PC-9 (cell line): ENCODE results near the gene ANKRD11.

Experiments used
- EZH2 ChIP-seq: fragments of 200-600 bp; sonication (generic); IDR thresholded peaks from 2 replicates; pipeline ENCODE4 v1.8.0; 2017; ENCODE audit warnings: antibody characterized with exemption, low read depth
- TF ChIP-seq, protein P1 (sequence below): fragments of 200-600 bp; sonication (generic); conservative IDR thresholded peaks from 2 replicates; pipeline ENCODE4 v1.6.1; 2017; ENCODE audit warnings: mixed run types, antibody characterized with exemption, mild to moderate bottlenecking, moderate library complexity

DNA sequence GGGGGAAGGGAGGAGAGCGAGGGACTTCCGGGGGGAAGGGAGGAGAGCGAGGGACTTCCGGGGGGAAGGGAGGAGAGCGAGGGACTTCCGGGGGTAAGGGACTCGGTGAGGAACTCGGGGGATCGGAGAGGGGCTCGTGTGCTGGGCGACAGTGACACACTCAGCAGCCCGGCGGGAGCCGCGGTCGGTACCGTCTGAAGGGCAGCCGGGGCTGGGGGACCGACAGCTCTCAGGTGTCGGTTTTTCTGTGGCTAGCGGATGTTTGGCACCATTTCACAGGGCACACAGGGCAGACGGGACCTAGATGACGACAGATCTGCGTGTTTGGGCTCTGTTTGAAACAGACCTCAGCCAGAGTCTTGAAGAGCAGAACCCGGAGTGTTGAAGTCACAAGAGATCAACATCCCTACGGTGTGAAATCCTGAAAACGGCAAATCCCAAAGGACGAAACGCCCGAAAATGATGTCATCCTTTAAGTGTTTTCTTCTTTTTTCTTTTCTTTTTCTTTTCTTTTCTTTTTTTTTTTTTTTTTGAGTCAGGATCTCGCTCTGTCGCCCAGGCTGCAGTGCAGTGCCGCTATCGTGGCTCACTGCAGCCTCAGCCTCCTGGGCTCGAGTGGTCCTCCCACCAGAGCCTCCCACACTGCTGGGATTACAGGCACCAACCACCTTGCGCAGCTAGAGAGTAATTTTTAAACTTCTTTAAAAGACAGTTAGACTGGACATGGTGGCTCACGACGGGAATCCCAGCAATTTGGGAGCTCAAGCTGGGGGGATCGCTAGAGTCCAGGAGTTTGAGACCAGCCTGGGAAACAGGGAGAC is 249.0 kb downstream of the ANKRD11 start:
- TF ChIP-seq, protein P1, sequence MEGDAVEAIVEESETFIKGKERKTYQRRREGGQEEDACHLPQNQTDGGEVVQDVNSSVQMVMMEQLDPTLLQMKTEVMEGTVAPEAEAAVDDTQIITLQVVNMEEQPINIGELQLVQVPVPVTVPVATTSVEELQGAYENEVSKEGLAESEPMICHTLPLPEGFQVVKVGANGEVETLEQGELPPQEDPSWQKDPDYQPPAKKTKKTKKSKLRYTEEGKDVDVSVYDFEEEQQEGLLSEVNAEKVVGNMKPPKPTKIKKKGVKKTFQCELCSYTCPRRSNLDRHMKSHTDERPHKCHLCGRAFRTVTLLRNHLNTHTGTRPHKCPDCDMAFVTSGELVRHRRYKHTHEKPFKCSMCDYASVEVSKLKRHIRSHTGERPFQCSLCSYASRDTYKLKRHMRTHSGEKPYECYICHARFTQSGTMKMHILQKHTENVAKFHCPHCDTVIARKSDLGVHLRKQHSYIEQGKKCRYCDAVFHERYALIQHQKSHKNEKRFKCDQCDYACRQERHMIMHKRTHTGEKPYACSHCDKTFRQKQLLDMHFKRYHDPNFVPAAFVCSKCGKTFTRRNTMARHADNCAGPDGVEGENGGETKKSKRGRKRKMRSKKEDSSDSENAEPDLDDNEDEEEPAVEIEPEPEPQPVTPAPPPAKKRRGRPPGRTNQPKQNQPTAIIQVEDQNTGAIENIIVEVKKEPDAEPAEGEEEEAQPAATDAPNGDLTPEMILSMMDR: no peak
- no peak for TF ChIP-seq EZH2
